ENCODE measurements around the gene RABEP1.

DNA sequence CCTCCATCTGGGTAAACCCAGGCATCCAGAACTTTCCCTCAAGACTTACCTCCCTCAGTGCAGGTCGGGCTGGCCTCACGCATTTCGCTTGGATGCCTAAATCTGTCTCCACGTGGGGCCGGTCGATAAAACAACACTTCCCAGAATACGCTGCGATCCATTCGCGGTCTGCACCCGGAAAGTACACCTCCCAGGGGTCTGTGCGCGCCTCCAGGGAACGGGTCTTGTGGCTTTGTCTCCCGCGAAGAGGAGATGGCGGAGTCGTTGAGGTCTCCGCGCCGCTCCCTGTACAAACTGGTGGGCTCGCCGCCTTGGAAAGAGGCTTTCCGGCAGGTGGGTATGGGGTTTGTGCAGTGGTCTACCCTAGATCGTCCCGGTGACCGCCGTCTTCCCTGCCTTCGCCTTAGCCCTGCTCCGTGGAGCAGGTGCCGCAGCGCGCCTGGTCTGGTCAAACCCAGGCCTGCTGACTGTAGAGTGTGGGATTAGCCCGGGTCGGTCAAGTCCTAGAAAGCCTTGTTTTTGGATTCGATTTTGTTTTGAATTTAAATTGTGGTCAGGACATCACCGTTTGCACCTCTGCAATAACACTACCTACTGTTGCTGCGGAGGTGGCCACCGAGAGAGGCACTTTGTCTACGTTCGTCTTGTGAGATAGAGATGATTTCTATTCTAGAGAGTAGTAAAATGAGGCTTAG is 138.0 kb downstream of the RABEP1 start, which contains the start of gene RPAIN:
- TF ChIP-seq, protein P1, sequence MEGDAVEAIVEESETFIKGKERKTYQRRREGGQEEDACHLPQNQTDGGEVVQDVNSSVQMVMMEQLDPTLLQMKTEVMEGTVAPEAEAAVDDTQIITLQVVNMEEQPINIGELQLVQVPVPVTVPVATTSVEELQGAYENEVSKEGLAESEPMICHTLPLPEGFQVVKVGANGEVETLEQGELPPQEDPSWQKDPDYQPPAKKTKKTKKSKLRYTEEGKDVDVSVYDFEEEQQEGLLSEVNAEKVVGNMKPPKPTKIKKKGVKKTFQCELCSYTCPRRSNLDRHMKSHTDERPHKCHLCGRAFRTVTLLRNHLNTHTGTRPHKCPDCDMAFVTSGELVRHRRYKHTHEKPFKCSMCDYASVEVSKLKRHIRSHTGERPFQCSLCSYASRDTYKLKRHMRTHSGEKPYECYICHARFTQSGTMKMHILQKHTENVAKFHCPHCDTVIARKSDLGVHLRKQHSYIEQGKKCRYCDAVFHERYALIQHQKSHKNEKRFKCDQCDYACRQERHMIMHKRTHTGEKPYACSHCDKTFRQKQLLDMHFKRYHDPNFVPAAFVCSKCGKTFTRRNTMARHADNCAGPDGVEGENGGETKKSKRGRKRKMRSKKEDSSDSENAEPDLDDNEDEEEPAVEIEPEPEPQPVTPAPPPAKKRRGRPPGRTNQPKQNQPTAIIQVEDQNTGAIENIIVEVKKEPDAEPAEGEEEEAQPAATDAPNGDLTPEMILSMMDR (conservative IDR thresholded peaks at IDR 0.05 in 1 of 2, IDR thresholded peaks at IDR 0.05 in 1 of 2; ENCODE audit: extremely low read depth in 1 of 2, insufficient read depth in 1 of 2, low read depth in 1 of 2, low read length in 2 of 2): no peak
- TF ChIP-seq EZH2 (IDR thresholded peaks at IDR 0.05; ENCODE audit: borderline replicate concordance, low read length): no peak
